HepG2 (cell line): ENCODE data around the gene CGREF1. TPM values are rescaled to one million over a fixed set of nuclear protein-coding genes. Genes with fewer than 3 reads are reported as not detected.
A peak's percentile ranks its signal among the peaks of the same experiment; 100 is the strongest.

Source experiments
- ATF7-NPFF ChIP-seq: sonication (generic); formaldehyde crosslinking; IDR thresholded peaks from 2 replicates; pipeline ENCODE4 v1.8.1; 2023; ENCODE audit warnings: mild to moderate bottlenecking, low read depth, missing genetic modification reagents, moderate library complexity
- ETV6 ChIP-seq: sonication (generic); formaldehyde crosslinking; conservative IDR thresholded peaks from 2 replicates; pipeline ENCODE4 v1.4.0; 2020; ENCODE audit warnings: missing genetic modification reagents
- FOXO1 ChIP-seq: sonication (generic); formaldehyde crosslinking; IDR thresholded peaks from 2 replicates; pipeline ENCODE4 v1.4.0; 2020; ENCODE audit warnings: missing genetic modification reagents
- GPN1 ChIP-seq: sonication (generic); formaldehyde crosslinking; IDR thresholded peaks from 2 replicates; pipeline ENCODE4 v1.5.1; 2020; ENCODE audit warnings: missing genetic modification reagents, borderline replicate concordance
- HIC2 ChIP-seq: sonication (generic); formaldehyde crosslinking; IDR thresholded peaks from 2 replicates; pipeline ENCODE4 v1.9.0; 2022; ENCODE audit warnings: low read depth, missing genetic modification reagents
- HMGXB3 ChIP-seq: sonication (generic); formaldehyde crosslinking; IDR thresholded peaks from 2 replicates; pipeline ENCODE4 v1.4.0; 2020; ENCODE audit warnings: missing genetic modification reagents, borderline replicate concordance
- KDM2A ChIP-seq: sonication (generic); formaldehyde crosslinking; IDR thresholded peaks from 2 replicates; pipeline ENCODE4 v1.4.0; 2020; ENCODE audit warnings: low read depth, missing genetic modification reagents, borderline replicate concordance
- MIXL1 ChIP-seq: IDR thresholded peaks from 2 replicates; pipeline ENCODE4 v1.6.1; 2016
- ZNF292 ChIP-seq: sonication (generic); formaldehyde crosslinking; IDR thresholded peaks from 2 replicates; pipeline ENCODE4 v1.8.1; 2022; ENCODE audit warnings: mild to moderate bottlenecking, low read depth, missing genetic modification reagents, borderline replicate concordance
- ZNF574 ChIP-seq: sonication (generic); formaldehyde crosslinking; IDR thresholded peaks from 2 replicates; pipeline ENCODE4 v1.4.0; 2020; ENCODE audit warnings: missing genetic modification reagents
- ZNF709 ChIP-seq: sonication (generic); formaldehyde crosslinking; IDR thresholded peaks from 2 replicates; pipeline ENCODE4 v1.5.0; 2020; ENCODE audit warnings: mild to moderate bottlenecking, missing genetic modification reagents
- polyA plus RNA-seq, 8 experiments: library from polyadenylated mRNA; depleted of rRNA in 3 of 8; stranded (reverse) in 7 of 8; unstranded in 1 of 8; fragments of >200 nt; fragmentation: Illumina TruSeq in 4 of 8; extraction: Trizol in 4 of 8; gene quantifications; 2 replicates each; pipeline versions ENCODE4 v1.2.1 to v1.2.3, GENCODE V29; 2011 to 2016; ENCODE audit warnings: low read depth in 4 of 8, missing spikeins in 1 of 8, mixed read lengths in 1 of 8; ENCODE audit not compliant: insufficient read depth in 1 of 8
- total RNA-seq, 5 experiments: library from RNA; depleted of rRNA; stranded (reverse); fragments of >200 nt; fragmentation: Illumina TruSeq; extraction: Trizol; gene quantifications; 2 replicates each; pipeline ENCODE4 v1.2.3, GENCODE V29; 2016; ENCODE audit warnings: low read depth in 1 of 5

Gene CGREF1
- total and polyA plus RNA-seq, 2 of the 13 experiments (the other 11 are each of a cell fraction or from before 2014, with no cell fraction given): 13.9 to 23.4 TPM

GRCh38 chr2:27050996-27051901 is 67.7 kb downstream of the CGREF1 start, which contains the start of gene AGBL5 (continued):
- TF ChIP-seq HIC2 (CRISPR knock-in tag) (peak; percentile 60; the same call in 1 of the 2 replicates), HMGXB3 (peak; percentile 100), ZNF292 (CRISPR knock-in tag) (peak; percentile 47; the same call in 1 of the 2 replicates), ZNF709 (peak; percentile 95), ETV6 (peak; percentile 93), GPN1 (no peak), ATF7-NPFF (CRISPR knock-in tag) (peak; percentile 98), ZNF574 (CRISPR knock-in tag) (peak; percentile 94), KDM2A (CRISPR knock-in tag) (peak; percentile 95), MIXL1 (CRISPR knock-in tag) (no peak), FOXO1 (CRISPR knock-in tag) (peak; percentile 15; the same call in 1 of the 2 replicates)
